SK-N-SH (cell line): ENCODE data around the gene CBFB. TPM values are rescaled to one million over a fixed set of nuclear protein-coding genes. Genes with fewer than 3 reads are reported as not detected.
A peak's percentile ranks its signal among the peaks of the same experiment; 100 is the strongest.

Experiments used
- CTCF ChIA-PET: fragments of 300-600, 350-600 bp; formaldehyde crosslinking; extraction: SDS; loops from one replicate; lab custom pipeline; 2021; lab: Yijun Ruan, JAX
- POLR2A ChIA-PET: fragments of 350-600 bp; sonication (Branson Sonifier 250); formaldehyde crosslinking; extraction: SDS; loops from one replicate; lab custom pipeline; 2020; ENCODE audit warnings: antibody characterized with exemption, inconsistent platforms; lab: Yijun Ruan, JAX
- DNase-seq: peaks from one replicate; pipeline ENCODE4 v3.0.0; 2012
- H2AFZ ChIP-seq: fragments of 200-600 bp; sonication (generic); 2 replicates; pipeline ENCODE4 v1.8.1; 2016; ENCODE audit warnings: antibody characterized with exemption, mild to moderate bottlenecking, low read depth
- H3F3A ChIP-seq: fragments of 200-600 bp; sonication (generic); replicated peaks from 2 replicates; pipeline ENCODE3; 2016; ENCODE audit warnings: antibody characterized with exemption, mild to moderate bottlenecking; ENCODE audit not compliant: insufficient read depth
- H3K27ac ChIP-seq, 2 experiments: fragments of 200-500 bp in 1 of 2; fragments of 200-600 bp in 1 of 2; sonication (Bioruptor generic) in 1 of 2; sonication (generic), shearing (Covaris generic) in 1 of 2; 2 replicates each; pipeline versions ENCODE4 v1.5.1 to v1.6.1; 2014 to 2016; ENCODE audit warnings: low read depth in 2 of 2, inconsistent platforms in 1 of 2, low read length in 1 of 2, mild to moderate bottlenecking in 1 of 2, mixed read lengths in 1 of 2
- H3K27me3 ChIP-seq: fragments of 200-600 bp; sonication (generic), shearing (Covaris generic); 2 replicates; pipeline ENCODE4 v1.6.1; 2016; ENCODE audit warnings: mixed run types; ENCODE audit not compliant: insufficient read depth
- H3K36me3 ChIP-seq, 2 experiments: fragments of 200-500 bp in 1 of 2; fragments of 200-600 bp in 1 of 2; sonication (Bioruptor generic) in 1 of 2; sonication (generic) in 1 of 2; replicated peaks in 1 of 2; 2 replicates each; pipeline versions ENCODE3 to v1.5.1; 2014 to 2016; ENCODE audit warnings: low read length in 1 of 2, mild to moderate bottlenecking in 1 of 2; ENCODE audit not compliant: insufficient read depth in 2 of 2, control insufficient read depth in 1 of 2
- H3K4me1 ChIP-seq, 2 experiments: fragments of 200-500 bp in 1 of 2; fragments of 200-600 bp in 1 of 2; sonication (Bioruptor generic) in 1 of 2; sonication (generic), shearing (Covaris generic) in 1 of 2; 2 replicates each; pipeline versions ENCODE4 v1.5.1 to v1.6.1; 2014 to 2016; ENCODE audit warnings: low read depth in 1 of 2, low read length in 1 of 2, mixed run types in 1 of 2; ENCODE audit not compliant: insufficient read depth in 2 of 2, control insufficient read depth in 1 of 2
- H3K4me2 ChIP-seq: fragments of 200-600 bp; sonication (generic), shearing (Covaris generic); 2 replicates; pipeline ENCODE4 v1.6.1; 2017; ENCODE audit warnings: mixed run types
- H3K4me3 ChIP-seq, 2 experiments: fragments of 200-500 bp in 1 of 2; fragments of 200-600 bp in 1 of 2; sonication (Bioruptor generic) in 1 of 2; sonication (generic), shearing (Covaris generic) in 1 of 2; 2 replicates each; pipeline versions ENCODE4 v1.5.1 to v1.8.1; 2014 to 2016; ENCODE audit warnings: low read depth in 2 of 2, inconsistent platforms in 1 of 2, low read length in 1 of 2, mild to moderate bottlenecking in 1 of 2, mixed read lengths in 1 of 2, moderate library complexity in 1 of 2
- H3K79me2 ChIP-seq: fragments of 200-600 bp; sonication (generic); 2 replicates; pipeline ENCODE4 v1.8.1; 2017; ENCODE audit warnings: mild to moderate bottlenecking; ENCODE audit not compliant: insufficient read depth
- H3K9ac ChIP-seq: fragments of 200-600 bp; sonication (generic); 2 replicates; pipeline ENCODE4 v1.6.1; 2017; ENCODE audit warnings: mixed run types
- H3K9me2 ChIP-seq: fragments of 200-600 bp; sonication (generic); 2 replicates; pipeline ENCODE4 v1.6.1; 2017; ENCODE audit warnings: mixed run types
- H3K9me3 ChIP-seq: fragments of 200-600 bp; sonication (generic); 2 replicates; pipeline ENCODE4 v1.6.1; 2017; ENCODE audit warnings: mixed run types, mild to moderate bottlenecking, moderate library complexity
- H4K20me1 ChIP-seq: fragments of 200-600 bp; sonication (generic); 2 replicates; pipeline ENCODE4 v1.6.1; 2017; ENCODE audit warnings: mild to moderate bottlenecking, mixed run types; ENCODE audit not compliant: insufficient read depth
- CHD2 ChIP-seq: fragments of 150-350 bp; IDR thresholded peaks from 2 replicates; pipeline ENCODE4 v1.6.1; 2018; ENCODE audit warnings: low read length; ENCODE audit not compliant: partially characterized antibody
- CTCF ChIP-seq: fragments of 200-600 bp; sonication (generic); IDR thresholded peaks from 2 replicates; pipeline ENCODE4 v1.6.1; 2017; ENCODE audit warnings: antibody characterized with exemption, mild to moderate bottlenecking, moderate library complexity
- FOSL2 ChIP-seq: IDR thresholded peaks from 2 replicates; pipeline ENCODE4 v1.4.0; 2012; ENCODE audit warnings: low read depth, mild to moderate bottlenecking, moderate library complexity, borderline replicate concordance
- FOXJ3 ChIP-seq: sonication (generic); formaldehyde crosslinking; IDR thresholded peaks from 2 replicates; pipeline ENCODE4 v1.5.1; 2020; ENCODE audit warnings: mild to moderate bottlenecking, missing genetic modification reagents
- MAX ChIP-seq: IDR thresholded peaks from 2 replicates; pipeline ENCODE4 v1.4.0; 2012; ENCODE audit warnings: low read depth
- NFIC ChIP-seq: IDR thresholded peaks from 2 replicates; pipeline ENCODE4 v1.4.0; 2012; ENCODE audit warnings: borderline replicate concordance
- PBX3 ChIP-seq: IDR thresholded peaks from 2 replicates; pipeline ENCODE4; 2012
- POLR2AphosphoS5 ChIP-seq: IDR thresholded peaks from 2 replicates; pipeline ENCODE4 v1.6.1; 2012; ENCODE audit warnings: low read depth, low read length
- RXRA ChIP-seq: IDR thresholded peaks from 2 replicates; pipeline ENCODE4 v1.4.0; 2012; ENCODE audit warnings: low read depth, mild to moderate bottlenecking, borderline replicate concordance
- SMC3 ChIP-seq: IDR thresholded peaks from 2 replicates; pipeline ENCODE4 v1.6.1; 2012; ENCODE audit warnings: low read depth, low read length, improper control_type of control experiment
- TAF1 ChIP-seq: IDR thresholded peaks from 2 replicates; pipeline ENCODE4 v1.6.1; 2012; ENCODE audit warnings: low read depth, mild to moderate bottlenecking, low read length, moderate library complexity, borderline replicate concordance
- YY1 ChIP-seq: IDR thresholded peaks from 2 replicates; pipeline ENCODE4 v1.4.0; 2012; ENCODE audit warnings: low read depth, mild to moderate bottlenecking
- WGBS: methylation state at CpG from one replicate; pipeline ENCODE4 v1.1.6; 2017; ENCODE audit warnings: low lambda C conversion rate; 5-methylcytosine and 5-hydroxymethylcytosine counted together
- polyA plus RNA-seq, 3 experiments: library from polyadenylated mRNA; depleted of rRNA; stranded (reverse); fragments of >200 nt; gene quantifications; 2 replicates each; pipeline ENCODE4 v1.2.3, GENCODE V29; 2012
- TF ChIP-seq, protein P1 (sequence below): IDR thresholded peaks from 2 replicates; pipeline ENCODE4 v1.4.0; 2012; ENCODE audit warnings: low read depth, borderline replicate concordance

CBFB gene
- polyA plus RNA-seq, 1 of the 3 experiments (the other 2 are of a cell fraction) = 40.1 TPM

- no peak for TF ChIP-seq TAF1
These were observed 28.3 kb upstream of the CBFB start (continued) for GRCh38 chr16:67000384-67001351.

DNA sequence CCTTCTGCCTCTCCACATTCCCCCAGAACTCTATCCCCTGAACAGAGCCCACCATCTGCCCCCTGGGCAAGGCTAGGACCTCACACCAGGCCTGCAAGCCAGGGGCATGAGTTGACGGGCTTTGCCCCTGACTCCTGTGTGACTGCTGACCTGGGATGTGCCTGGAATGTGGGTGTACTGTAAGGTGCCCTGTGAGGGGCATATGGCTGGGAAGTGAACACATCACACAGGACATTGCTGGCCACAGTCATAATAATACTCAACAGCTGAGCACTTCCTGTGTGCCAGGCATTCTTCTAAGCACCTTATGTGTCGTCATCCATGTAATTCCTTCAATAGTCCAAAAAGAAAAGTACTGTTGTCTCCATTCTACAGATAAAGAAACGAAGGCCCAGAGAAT is 27.2 kb upstream of the CBFB start:
- H3K27ac ChIP-seq = no peak overlapping the region
- H3K9me2 ChIP-seq = no peaks in the 10 kb centered on the region
- no peak overlapping the region for H3K4me3 ChIP-seq
- H3F3A ChIP-seq = no peaks in the 10 kb centered on the region
- H3K36me3 ChIP-seq = no peaks in the 10 kb centered on the region
- CTCF ChIA-PET = interaction anchor here (0.8 to 1.5 kb wide), 3 partner anchors 16 to 154 kb away, joined by 3 to 5 read pairs (median 3); no protein-coding TSS in a partner anchor
- peaks cover 0 to 13% of the 10 kb centered on the region in 2 experiments; a peak in 1 of 4 replicates for H3K4me1 ChIP-seq
- H3K9me3 ChIP-seq = no peaks in the 10 kb centered on the region
- 0 out of 2 replicates have a peak overlapping the region, but pooled peaks have one; percentile 41 for H3K4me2 ChIP-seq
- DNase-seq = no peak
- WGBS = 88% methylated on average over 2 of the region's 3 CpGs
- H3K9ac ChIP-seq = no peak overlapping the region
- no peaks in the 10 kb centered on the region for H4K20me1 ChIP-seq
- no peaks in the 10 kb centered on the region for H3K27me3 ChIP-seq
- POLR2A ChIA-PET = no interaction called here
- H2AFZ ChIP-seq = no peak overlapping the region
- TF ChIP-seq PBX3 (no peak), FOXJ3 (CRISPR knock-in tag) (no peak)
- TF ChIP-seq, protein P1, sequence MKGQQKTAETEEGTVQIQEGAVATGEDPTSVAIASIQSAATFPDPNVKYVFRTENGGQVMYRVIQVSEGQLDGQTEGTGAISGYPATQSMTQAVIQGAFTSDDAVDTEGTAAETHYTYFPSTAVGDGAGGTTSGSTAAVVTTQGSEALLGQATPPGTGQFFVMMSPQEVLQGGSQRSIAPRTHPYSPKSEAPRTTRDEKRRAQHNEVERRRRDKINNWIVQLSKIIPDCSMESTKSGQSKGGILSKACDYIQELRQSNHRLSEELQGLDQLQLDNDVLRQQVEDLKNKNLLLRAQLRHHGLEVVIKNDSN = no peak
- TF ChIP-seq, all 33 proteins: peak for 0
- H3K79me2 ChIP-seq = no peaks in the 10 kb centered on the region

GRCh38 chr16:67006930-67007658 is 21.9 kb upstream of the CBFB start:
- no peaks in the 10 kb centered on the region for H3K27me3 ChIP-seq
- POLR2A ChIA-PET = interaction anchor here (0.6 kb wide), 1 partner anchor 11 kb away, joined by 3 read pairs; no protein-coding TSS in a partner anchor
- CTCF ChIA-PET = interaction anchor here (0.8 to 2.0 kb wide), 8 partner anchors 11 to 151 kb away, joined by 3 to 9 read pairs (median 4); no protein-coding TSS in a partner anchor
- TF ChIP-seq POLR2AphosphoS5 (no peak), MAX (no peak), FOSL2 (no peak; the same call in 1 of the 2 replicates), RXRA (no peak), YY1 (no peak), CTCF (no peak), SMC3 (no peak), CHD2 (no peak), NFIC (no peak)
- TF ChIP-seq, protein P1 = no peak

More at GRCh38 chr16:67006930-67007658, 21.9 kb upstream of the CBFB start:
- Histone ChIP-seq H4K20me1 (no peaks in the 10 kb centered on the region), H3K79me2 (no peaks in the 10 kb centered on the region), H3K9me2 (no peaks in the 10 kb centered on the region), H3K36me3 (no peaks in the 10 kb centered on the region), H3K9ac (no peak overlapping the region), H2AFZ (no peak overlapping the region; the same call in 1 of the 2 replicates), H3K9me3 (no peaks in the 10 kb centered on the region), H3K4me3 (no peak overlapping the region), H3F3A (no peaks in the 10 kb centered on the region), H3K27ac (no peak overlapping the region), H3K4me2 (no peak overlapping the region), H3K4me1 (0 out of 4 replicates have a peak, but pooled peaks cover 0 to 3% of the 10 kb centered on the region in 2 experiments)
- WGBS = 77% methylated on average over 12 of the region's 12 CpGs
- no peak for DNase-seq
